Endothelial cell of umbilical vein (primary cell): ENCODE measurements around the gene SEMA5A. TPM values are rescaled to one million over a fixed set of nuclear protein-coding genes. Genes with fewer than 3 reads are reported as not detected.

Source experiments
- BruUV-seq: library from RNA; stranded (reverse); fragments of 400-500 nt; replicated peaks from 2 replicates; lab custom pipeline; 2021; lab: Mats Ljungman, UMichigan
- CTCF ChIA-PET: fragments of 300-600, 350-600 bp; sonication (Branson Sonifier 250); formaldehyde crosslinking; loops from one replicate; lab custom pipeline; 2021; ENCODE audit warnings: antibody characterized with exemption, inconsistent platforms; lab: Charles Lee
- POLR2A ChIA-PET: fragments of 300-600, 350-600 bp; sonication (Branson Sonifier 250); formaldehyde crosslinking; loops from one replicate; lab custom pipeline; 2021; ENCODE audit warnings: antibody characterized with exemption, inconsistent platforms; lab: Charles Lee
- DNase-seq: peaks from one replicate; pipeline ENCODE4 v3.0.0-alpha.2; 2011; ENCODE audit warnings: low read depth, low spot score
- FAIRE-seq: peaks from 2 replicates; lab custom pipeline; 2011; peaks lifted over from hg19 to GRCh38; lab: Jason Lieb, UNC
- H2AFZ ChIP-seq: 2 replicates; pipeline ENCODE4 v1.6.0; 2012; ENCODE audit warnings: low read depth, low read length, control low read depth, inconsistent platforms
- H3K27ac ChIP-seq: 2 replicates; pipeline ENCODE4 v1.5.1; 2011; ENCODE audit warnings: low read depth, mild to moderate bottlenecking, control low read depth, low read length, moderate library complexity; ENCODE audit not compliant: insufficient read depth
- H3K27me3 ChIP-seq, 2 experiments: 2 replicates each; pipeline versions ENCODE4 v1.6.0 to v1.6.1; 2011; ENCODE audit warnings: low read length in 2 of 2, mixed read lengths in 1 of 2; ENCODE audit not compliant: control insufficient read depth in 2 of 2, insufficient read depth in 2 of 2
- H3K36me3 ChIP-seq, 2 experiments: 2 replicates in 1 of 2; 3 replicates in 1 of 2; pipeline ENCODE4 v1.5.1; 2011; ENCODE audit warnings: low read length in 2 of 2, mild to moderate bottlenecking in 1 of 2, moderate library complexity in 1 of 2; ENCODE audit not compliant: control insufficient read depth in 2 of 2, insufficient read depth in 2 of 2; ENCODE audit errors: extremely low read depth in 1 of 2
- H3K4me1 ChIP-seq: 3 replicates; pipeline ENCODE4 v1.5.1; 2011; ENCODE audit warnings: mild to moderate bottlenecking, low read length; ENCODE audit not compliant: control insufficient read depth, insufficient read depth; ENCODE audit errors: extremely low read depth
- H3K4me2 ChIP-seq: 2 replicates; pipeline ENCODE4 v1.6.1; 2011; ENCODE audit warnings: low read length, control low read depth, mixed read lengths; ENCODE audit not compliant: insufficient read depth
- H3K4me3 ChIP-seq, 3 experiments: fragments of 200-600 bp in 1 of 3; sonication (generic), shearing (Covaris generic) in 1 of 3; replicated peaks in 1 of 3; 2 replicates each; pipeline ENCODE4 v1.5.1; 2011 to 2016; ENCODE audit warnings: control low read depth in 3 of 3, low read length in 3 of 3, mild to moderate bottlenecking in 2 of 3, inconsistent platforms in 1 of 3, low read depth in 1 of 3, moderate library complexity in 1 of 3; ENCODE audit not compliant: insufficient read depth in 1 of 3
- H3K79me2 ChIP-seq: 2 replicates; pipeline ENCODE4 v1.6.0; 2012; ENCODE audit warnings: low read length, inconsistent platforms; ENCODE audit not compliant: control insufficient read depth, insufficient read depth
- H3K9ac ChIP-seq: replicated peaks from 2 replicates; pipeline ENCODE3; 2011; ENCODE audit warnings: low read length, control low read depth; ENCODE audit not compliant: insufficient read depth; ENCODE audit errors: extremely low read depth
- H3K9me1 ChIP-seq: replicated peaks from 3 replicates; pipeline ENCODE4 v1.6.0; 2011; ENCODE audit warnings: mild to moderate bottlenecking, low read length; ENCODE audit not compliant: control insufficient read depth, insufficient read depth; ENCODE audit errors: extremely low read depth
- H3K9me3 ChIP-seq: replicated peaks from 2 replicates; pipeline ENCODE4 v1.5.1; 2012; ENCODE audit warnings: low read length, inconsistent platforms; ENCODE audit not compliant: control insufficient read depth, insufficient read depth
- H4K20me1 ChIP-seq: replicated peaks from 2 replicates; pipeline ENCODE3; 2011; ENCODE audit warnings: mild to moderate bottlenecking, low read length; ENCODE audit not compliant: control insufficient read depth, insufficient read depth; ENCODE audit errors: extremely low read depth
- EZH2 ChIP-seq: IDR thresholded peaks from 2 replicates; pipeline ENCODE4 v1.6.1; 2012; ENCODE audit warnings: borderline replicate concordance, low read depth, mild to moderate bottlenecking, moderate library complexity, low read length, inconsistent platforms; ENCODE audit not compliant: severe bottlenecking
- FOS ChIP-seq: IDR thresholded peaks from 2 replicates; pipeline ENCODE4 v1.6.1; 2011; ENCODE audit warnings: mild to moderate bottlenecking, low read length, moderate library complexity, borderline replicate concordance; ENCODE audit not compliant: insufficient read depth
- GATA2 ChIP-seq: IDR thresholded peaks from 2 replicates; pipeline ENCODE4 v1.7.0; 2011; ENCODE audit warnings: low read depth, mild to moderate bottlenecking, moderate library complexity, mixed read lengths, low read length; ENCODE audit not compliant: insufficient read length, insufficient read depth
- JUN ChIP-seq: IDR thresholded peaks from 2 replicates; pipeline ENCODE4 v1.6.1; 2011; ENCODE audit warnings: borderline replicate concordance, low read depth; ENCODE audit not compliant: insufficient read length, insufficient read depth
- MYC ChIP-seq: IDR thresholded peaks from one replicate; pipeline ENCODE4 v1.6.1; 2011; ENCODE audit warnings: mild to moderate bottlenecking, low read depth, low read length
- POLR2A ChIP-seq: IDR thresholded peaks from 2 replicates; pipeline ENCODE4 v1.6.1; 2012; ENCODE audit warnings: low read depth, mild to moderate bottlenecking, control low read depth, low read length
- POLR2AphosphoS5 ChIP-seq: IDR thresholded peaks from 2 replicates; pipeline ENCODE4 v1.6.1; 2012; ENCODE audit warnings: low read depth, mild to moderate bottlenecking, control low read depth, low read length, moderate library complexity; ENCODE audit not compliant: insufficient read depth
- dilution Hi-C: fragments of 300-500 bp; cut with MboI; formaldehyde crosslinking; loops from one replicate; pipeline ENCODE4 v1.15.0; 2019; ENCODE audit warnings: low sequenced_read_pairs; ENCODE audit not compliant: extremely low pct_ligation_motif_present
- intact Hi-C: fragments of 100-400 bp; cut with micrococcal nuclease; formaldehyde crosslinking; loops from one replicate; pipeline ENCODE4 v1.10.0; 2022
- polyA plus RNA-seq, 4 experiments: library from polyadenylated mRNA; depleted of rRNA in 3 of 4; stranded (reverse) in 3 of 4; unstranded in 1 of 4; fragments of >200 nt; gene quantifications; 2 replicates each; pipeline versions ENCODE4 v1.2.1 to v1.2.3, GENCODE V29; 2011 to 2012; ENCODE audit warnings: missing spikeins in 1 of 4
- total RNA-seq: library from RNA; stranded (reverse); gene quantifications from 2 replicates; pipeline ENCODE4 v1.2.3, GENCODE V29; 2021
- TF ChIP-seq, protein P1 (sequence below), 2 donors: IDR thresholded peaks; 1 replicate in 1 of 2; 2 replicates in 1 of 2; pipeline ENCODE4 v1.5.1; 2011; ENCODE audit warnings: low read length in 2 of 2, mild to moderate bottlenecking in 2 of 2, moderate library complexity in 2 of 2, control low read depth in 1 of 2, inconsistent platforms in 1 of 2, low read depth in 1 of 2; ENCODE audit not compliant: insufficient read depth in 1 of 2; ENCODE audit errors: extremely low read depth in 1 of 2
- TF ChIP-seq, protein P2 (sequence below): IDR thresholded peaks from 2 replicates; pipeline ENCODE4 v1.6.1; 2011; ENCODE audit not compliant: insufficient read depth, insufficient read length

SEMA5A gene
- total and polyA plus RNA-seq, 2 donors (not counting 3 experiments of a cell fraction or from before 2014, with no cell fraction given): 0.04 to 0.06 TPM

DNA sequence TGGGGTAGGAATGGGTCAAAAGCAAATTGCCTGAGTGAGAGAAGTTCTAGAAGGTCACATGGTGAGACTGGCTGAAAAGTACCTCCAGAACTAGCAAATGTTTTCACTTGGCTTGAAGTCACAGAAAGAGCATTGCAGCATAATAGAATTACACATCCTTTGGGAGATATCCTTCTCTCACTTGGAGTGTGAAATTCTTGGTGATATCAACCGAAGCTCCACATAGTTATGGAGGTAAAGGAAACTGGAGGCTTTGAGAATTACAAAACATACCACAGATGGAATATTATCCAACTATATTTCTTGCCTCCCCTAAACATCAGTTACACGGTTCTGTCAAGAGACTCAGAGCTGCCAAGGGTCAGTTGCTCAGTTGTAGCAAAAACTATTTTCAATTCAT is 182.4 kb downstream of the SEMA5A start:
- no peak for FAIRE-seq
- Histone ChIP-seq H3K4me3 (no peak overlapping the region), H4K20me1 (no peaks in the 10 kb centered on the region), H2AFZ (no peak overlapping the region), H3K9ac (no peak overlapping the region), H3K4me2 (no peak overlapping the region), H3K4me1 (no peaks in the 10 kb centered on the region), H3K36me3 (no peaks in the 10 kb centered on the region), H3K27me3 (no peaks in the 10 kb centered on the region), H3K27ac (no peak overlapping the region), H3K9me3 (no peaks in the 10 kb centered on the region), H3K9me1 (no peaks in the 10 kb centered on the region), H3K79me2 (no peaks in the 10 kb centered on the region)
- dilution Hi-C loops (no loop called here), intact Hi-C loops (no loop called here)
- DNase-seq: no peak
- CTCF ChIA-PET: no interaction called here
- POLR2A ChIA-PET: no interaction called here
- TF ChIP-seq JUN: no peak
- no peak for TF ChIP-seq FOS
- TF ChIP-seq, protein P1, sequence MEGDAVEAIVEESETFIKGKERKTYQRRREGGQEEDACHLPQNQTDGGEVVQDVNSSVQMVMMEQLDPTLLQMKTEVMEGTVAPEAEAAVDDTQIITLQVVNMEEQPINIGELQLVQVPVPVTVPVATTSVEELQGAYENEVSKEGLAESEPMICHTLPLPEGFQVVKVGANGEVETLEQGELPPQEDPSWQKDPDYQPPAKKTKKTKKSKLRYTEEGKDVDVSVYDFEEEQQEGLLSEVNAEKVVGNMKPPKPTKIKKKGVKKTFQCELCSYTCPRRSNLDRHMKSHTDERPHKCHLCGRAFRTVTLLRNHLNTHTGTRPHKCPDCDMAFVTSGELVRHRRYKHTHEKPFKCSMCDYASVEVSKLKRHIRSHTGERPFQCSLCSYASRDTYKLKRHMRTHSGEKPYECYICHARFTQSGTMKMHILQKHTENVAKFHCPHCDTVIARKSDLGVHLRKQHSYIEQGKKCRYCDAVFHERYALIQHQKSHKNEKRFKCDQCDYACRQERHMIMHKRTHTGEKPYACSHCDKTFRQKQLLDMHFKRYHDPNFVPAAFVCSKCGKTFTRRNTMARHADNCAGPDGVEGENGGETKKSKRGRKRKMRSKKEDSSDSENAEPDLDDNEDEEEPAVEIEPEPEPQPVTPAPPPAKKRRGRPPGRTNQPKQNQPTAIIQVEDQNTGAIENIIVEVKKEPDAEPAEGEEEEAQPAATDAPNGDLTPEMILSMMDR (IDR thresholded peaks at IDR 0.05; ENCODE audit: extremely low read depth in 1 of 2, insufficient read depth in 1 of 2, low read depth in 1 of 2, low read length in 2 of 2): no peak
- no peak for TF ChIP-seq EZH2
- TF ChIP-seq POLR2AphosphoS5: no peak
- TF ChIP-seq GATA2: no peak
- no peak for TF ChIP-seq MYC
- TF ChIP-seq, protein P2, sequence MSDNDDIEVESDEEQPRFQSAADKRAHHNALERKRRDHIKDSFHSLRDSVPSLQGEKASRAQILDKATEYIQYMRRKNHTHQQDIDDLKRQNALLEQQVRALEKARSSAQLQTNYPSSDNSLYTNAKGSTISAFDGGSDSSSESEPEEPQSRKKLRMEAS: no peak
- TF ChIP-seq POLR2A: no peak
- no TSS peak for BruUV-seq
